B cell (primary cell): ENCODE data around the gene PRSS50. TPM values are rescaled to one million over a fixed set of nuclear protein-coding genes. Genes with fewer than 3 reads are reported as not detected.

ENCODE experiments used
- ATAC-seq: fragments of 200-7000 bp; cut with Tn5 transposase; one replicate; pipeline ENCODE4 v1.10.0; 2021; ENCODE audit warnings: low read depth, mild to moderate bottlenecking, moderate number of reproducible peaks, moderate library complexity
- CTCF ChIA-PET: fragments of 350-600 bp; sonication (Branson Sonifier 250); formaldehyde crosslinking; loops from one replicate; lab custom pipeline; 2021; ENCODE audit warnings: antibody characterized with exemption, inconsistent platforms; lab: Charles Lee
- POLR2A ChIA-PET: fragments of 350-600 bp; sonication (Branson Sonifier 250); formaldehyde crosslinking; loops from one replicate; lab custom pipeline; 2021; ENCODE audit warnings: antibody characterized with exemption; lab: Charles Lee
- DNase-seq: peaks from one replicate; pipeline ENCODE4 v3.0.0; 2013
- H2AFZ ChIP-seq: 2 replicates; pipeline ENCODE4 v1.6.1; 2012; ENCODE audit warnings: mild to moderate bottlenecking, low read depth, low read length; ENCODE audit not compliant: insufficient read depth, poor library complexity, severe bottlenecking
- H3K27ac ChIP-seq, 2 donors: 1 replicate in 1 of 2; 2 replicates in 1 of 2; pipeline ENCODE4 v1.5.1; 2012 to 2013; ENCODE audit warnings: low read length in 2 of 2, mild to moderate bottlenecking in 2 of 2, moderate library complexity in 1 of 2
- H3K27me3 ChIP-seq, 4 experiments: fragments of 200-600 bp in 1 of 4; sonication (generic) in 1 of 4; replicated peaks in 1 of 4; 1 replicate in 2 of 4; 2 replicates in 2 of 4; pipeline versions ENCODE4 v1.6.1 to v1.7.0; 2013 to 2016; ENCODE audit warnings: low read length in 3 of 4, mild to moderate bottlenecking in 2 of 4, mixed read lengths in 1 of 4, moderate library complexity in 1 of 4; ENCODE audit not compliant: insufficient read depth in 4 of 4, control insufficient read depth in 3 of 4; ENCODE audit errors: control extremely low read depth in 1 of 4
- H3K36me3 ChIP-seq, 2 experiments: replicated peaks in 1 of 2; 1 replicate in 1 of 2; 2 replicates in 1 of 2; pipeline versions ENCODE4 v1.6.1 to v1.7.1; 2013; ENCODE audit warnings: low read length in 1 of 2; ENCODE audit not compliant: insufficient read depth in 2 of 2, control insufficient read depth in 1 of 2; ENCODE audit errors: control extremely low read depth in 1 of 2, extremely low read depth in 1 of 2
- H3K4me1 ChIP-seq, 2 donors: fragments of 200-600 bp in 1 of 2; sonication (generic) in 1 of 2; 1 replicate in 1 of 2; 2 replicates in 1 of 2; pipeline versions ENCODE4 v1.5.1 to v1.6.1; 2013 to 2017; ENCODE audit warnings: low read length in 2 of 2; ENCODE audit not compliant: control insufficient read depth in 2 of 2, insufficient read depth in 2 of 2
- H3K4me2 ChIP-seq: replicated peaks from 2 replicates; pipeline ENCODE3; 2012; ENCODE audit warnings: mild to moderate bottlenecking, low read depth, low read length; ENCODE audit not compliant: poor library complexity, severe bottlenecking
- H3K4me3 ChIP-seq, 5 experiments: fragments of 200-600 bp in 1 of 5; sonication (generic) in 1 of 5; 1 replicate in 3 of 5; 2 replicates in 2 of 5; pipeline versions ENCODE4 v1.5.1 to v1.7.0; 2011 to 2016; ENCODE audit warnings: low read length in 4 of 5, mild to moderate bottlenecking in 4 of 5, low read depth in 2 of 5, control low read depth in 1 of 5, moderate library complexity in 1 of 5; ENCODE audit not compliant: insufficient read depth in 1 of 5; ENCODE audit errors: control extremely low read depth in 1 of 5, extremely low read depth in 1 of 5
- H3K79me2 ChIP-seq: fragments of 200-600 bp; sonication (generic); one replicate; pipeline ENCODE4 v1.6.0; 2016; ENCODE audit warnings: low read length; ENCODE audit not compliant: control insufficient read depth, insufficient read depth
- H3K9ac ChIP-seq: fragments of 200-600 bp; sonication (generic); 2 replicates; pipeline ENCODE4 v1.6.1; 2017; ENCODE audit warnings: mild to moderate bottlenecking, low read length, moderate library complexity
- H3K9me3 ChIP-seq, 3 donors: one replicate each; pipeline versions ENCODE4 v1.6.1 to v1.7.1; 2013; ENCODE audit warnings: low read length in 2 of 3; ENCODE audit not compliant: control insufficient read depth in 2 of 3, insufficient read depth in 1 of 3; ENCODE audit errors: control extremely low read depth in 1 of 3
- H4K20me1 ChIP-seq: 2 replicates; pipeline ENCODE4 v1.6.0; 2012; ENCODE audit warnings: mild to moderate bottlenecking, low read length; ENCODE audit not compliant: insufficient read depth, control insufficient read depth, poor library complexity, severe bottlenecking
- H3K27ac Mint-ChIP-seq: one replicate; pipeline ENCODE4 v1.8.0; 2021; ENCODE audit warnings: mixed read lengths
- H3K27me3 Mint-ChIP-seq: one replicate; pipeline ENCODE4 v1.8.0; 2021; ENCODE audit warnings: mixed read lengths
- H3K4me1 Mint-ChIP-seq: one replicate; pipeline ENCODE4 v1.8.0; 2021; ENCODE audit warnings: mixed read lengths
- H3K4me3 Mint-ChIP-seq: one replicate; pipeline ENCODE4 v1.8.0; 2021; ENCODE audit warnings: mixed read lengths
- H3K9me3 Mint-ChIP-seq: one replicate; pipeline ENCODE4 v1.8.0; 2022; ENCODE audit warnings: mixed read lengths; ENCODE audit not compliant: insufficient read depth
- CTCF ChIP-seq: fragments of 200-600 bp; IDR thresholded peaks from one replicate; pipeline ENCODE4 v1.8.0; 2022; ENCODE audit warnings: antibody characterized with exemption, mild to moderate bottlenecking
- EZH2 ChIP-seq: IDR thresholded peaks from 2 replicates; pipeline ENCODE4 v1.6.1; 2012; ENCODE audit warnings: borderline replicate concordance, low read depth, mild to moderate bottlenecking, moderate library complexity, low read length; ENCODE audit not compliant: insufficient read depth, poor library complexity, severe bottlenecking
- WGBS: methylation state at CpG from one replicate; pipeline ENCODE4 v1.1.5; 2013; ENCODE audit warnings: missing lambda C conversion rate; ENCODE audit not compliant: insufficient coverage; 5-methylcytosine and 5-hydroxymethylcytosine counted together
- intact Hi-C: fragments of 100-400 bp; cut with micrococcal nuclease; formaldehyde crosslinking; loops from one replicate; pipeline ENCODE4 v1.10.0; 2022
- polyA plus RNA-seq: library from polyadenylated mRNA; depleted of rRNA; stranded (reverse); fragments of >200 nt; gene quantifications from 2 replicates; pipeline ENCODE4 v1.2.3, GENCODE V29; 2012
- total RNA-seq, 2 donors: library from RNA; stranded (reverse); fragments of 120-200 nt in 1 of 2; gene quantifications; 1 replicate in 1 of 2; 2 replicates in 1 of 2; pipeline versions ENCODE4 v1.2.3 to v1.2.4, GENCODE V29; 2013 to 2022

The PRSS50 gene
- total and polyA plus RNA-seq, 2 donors (not counting 1 experiment from before 2014, with no cell fraction given): 0.09 to 0.10 TPM

GRCh38 chr3:46716461-46717441 is 918 bp downstream of the PRSS50 start:
- CTCF ChIA-PET: interaction anchor here (0.9 to 1.6 kb wide), 2 partner anchors 11 to 178 kb away, joined by 3 read pairs; no protein-coding TSS in a partner anchor
- Mint-ChIP-seq H3K4me3 (no peak overlapping the region), H3K27ac (no peak overlapping the region), H3K4me1 (no peaks in the 10 kb centered on the region), H3K27me3 (peaks cover 19% of the 10 kb centered on the region), H3K9me3 (no peaks in the 10 kb centered on the region)
- Histone ChIP-seq H3K4me2 (no peak overlapping the region), H3K79me2 (no peaks in the 10 kb centered on the region), H3K36me3 (no peaks in the 10 kb centered on the region), H3K27me3 (peaks cover 0 to 13% (median 0%) of the 10 kb centered on the region in 4 experiments), H3K9me3 (no peaks in the 10 kb centered on the region), H2AFZ (no peak overlapping the region), H3K4me1 (no peaks in the 10 kb centered on the region), H3K27ac (no peak overlapping the region), H4K20me1 (no peaks in the 10 kb centered on the region), H3K9ac (no peak overlapping the region), H3K4me3 (no peak overlapping the region)
- no peak for DNase-seq
- WGBS: 90% methylated on average over 17 of the region's 19 CpGs
- ATAC-seq: no peak
- TF ChIP-seq EZH2 (no peak), CTCF (no peak)
- POLR2A ChIA-PET: interaction anchor here (0.6 kb wide), 1 partner anchor 982 kb away, joined by 3 read pairs; no protein-coding TSS in a partner anchor
- intact Hi-C loops: no loop called here
